ENCODE results near the gene MDP1. TPM values are rescaled to one million over a fixed set of nuclear protein-coding genes. Genes with fewer than 3 reads are reported as not detected.

The MDP1 gene
- total and polyA plus RNA-seq, 2 donors from 2014 or later, result 22.8 to 55.4 TPM

DNA sequence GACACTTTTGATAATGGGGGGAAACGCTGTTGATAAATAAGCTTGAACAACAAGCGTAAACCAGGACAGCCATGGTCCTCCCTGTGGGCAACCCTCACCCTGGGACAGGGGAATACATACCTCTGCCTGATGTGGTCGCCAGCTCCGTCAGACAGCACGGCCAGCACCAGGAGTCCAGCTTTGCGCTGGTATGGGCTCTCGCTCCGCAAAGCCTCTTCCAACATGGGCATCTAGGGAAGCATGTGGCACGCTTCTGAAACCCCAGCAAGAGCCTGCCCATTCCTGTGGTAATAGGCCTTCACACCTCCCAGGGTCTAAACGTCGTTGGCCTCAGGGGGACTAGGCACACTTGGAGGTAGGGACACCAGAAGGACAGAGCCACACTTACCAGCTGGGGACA, 30.1 kb downstream of the MDP1 start:
- no peaks in the 10 kb centered on the region for H3K9me3 ChIP-seq (ENCODE audit: control insufficient read depth in 2 of 3, insufficient read depth in 1 of 3, low read length in 3 of 3)
- no peak for FAIRE-seq

DNA sequence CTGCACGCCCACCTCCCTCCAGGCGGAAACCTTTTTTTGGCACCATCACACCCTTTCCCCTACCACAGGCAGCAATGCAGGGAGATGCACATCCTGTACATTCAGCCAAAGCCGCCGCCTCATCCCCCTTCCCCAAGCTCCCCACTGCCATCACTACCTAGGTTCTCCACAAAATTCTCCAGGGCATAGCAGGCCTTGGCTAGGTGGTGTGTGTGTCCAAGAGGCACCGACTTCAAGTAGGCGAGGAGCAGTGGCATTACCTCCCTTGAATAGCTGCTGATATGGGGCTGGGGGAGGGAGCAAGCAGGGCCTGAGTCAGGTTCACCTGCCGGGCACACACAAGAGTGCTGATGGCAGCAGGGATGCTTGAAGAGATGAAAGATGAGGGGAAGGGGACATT, 30.8 kb downstream of the MDP1 start:
- H3K27me3 ChIP-seq (ENCODE audit: control insufficient read depth, insufficient read depth, low read length), result no peaks in the 10 kb centered on the region
- TF ChIP-seq, protein P1, sequence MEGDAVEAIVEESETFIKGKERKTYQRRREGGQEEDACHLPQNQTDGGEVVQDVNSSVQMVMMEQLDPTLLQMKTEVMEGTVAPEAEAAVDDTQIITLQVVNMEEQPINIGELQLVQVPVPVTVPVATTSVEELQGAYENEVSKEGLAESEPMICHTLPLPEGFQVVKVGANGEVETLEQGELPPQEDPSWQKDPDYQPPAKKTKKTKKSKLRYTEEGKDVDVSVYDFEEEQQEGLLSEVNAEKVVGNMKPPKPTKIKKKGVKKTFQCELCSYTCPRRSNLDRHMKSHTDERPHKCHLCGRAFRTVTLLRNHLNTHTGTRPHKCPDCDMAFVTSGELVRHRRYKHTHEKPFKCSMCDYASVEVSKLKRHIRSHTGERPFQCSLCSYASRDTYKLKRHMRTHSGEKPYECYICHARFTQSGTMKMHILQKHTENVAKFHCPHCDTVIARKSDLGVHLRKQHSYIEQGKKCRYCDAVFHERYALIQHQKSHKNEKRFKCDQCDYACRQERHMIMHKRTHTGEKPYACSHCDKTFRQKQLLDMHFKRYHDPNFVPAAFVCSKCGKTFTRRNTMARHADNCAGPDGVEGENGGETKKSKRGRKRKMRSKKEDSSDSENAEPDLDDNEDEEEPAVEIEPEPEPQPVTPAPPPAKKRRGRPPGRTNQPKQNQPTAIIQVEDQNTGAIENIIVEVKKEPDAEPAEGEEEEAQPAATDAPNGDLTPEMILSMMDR (IDR thresholded peaks at IDR 0.05; ENCODE audit: borderline replicate concordance, extremely low read depth, insufficient read depth), result no peak
- FAIRE-seq, result no peak
- peaks cover 0 to 40% (median 27%) of the 10 kb centered on the region in 3 donors for H3K36me3 ChIP-seq (ENCODE audit: control insufficient read depth in 2 of 3, insufficient read depth in 3 of 3, low read length in 3 of 3)
- no peak overlapping the region for H3K4me3 ChIP-seq (ENCODE audit: low read length in 3 of 3)
- no peak for DNase-seq
- H3K9ac ChIP-seq (ENCODE audit: low read length in 3 of 3), result no peak overlapping the region
- intact Hi-C loops (cut with DNase I), result no loop called here
- H3K9me3 ChIP-seq (ENCODE audit: control insufficient read depth in 2 of 3, insufficient read depth in 1 of 3, low read length in 3 of 3), result no peaks in the 10 kb centered on the region
- H3K4me1 ChIP-seq (ENCODE audit: control insufficient read depth in 2 of 3, insufficient read depth in 2 of 3, low read depth in 1 of 3, low read length in 3 of 3), result peaks cover 0 to 21% (median 19%) of the 10 kb centered on the region in 3 donors
- H3K27ac ChIP-seq (ENCODE audit: low read depth in 2 of 2, low read length in 2 of 2), result no peak overlapping the region

More for the DNA sequence above, 30.1 kb downstream of the MDP1 start:
- no peak overlapping the region for H3K27ac ChIP-seq (ENCODE audit: low read depth in 2 of 2, low read length in 2 of 2)
- intact Hi-C loops (cut with DNase I), result no loop called here
- no peak for DNase-seq
- no peaks in the 10 kb centered on the region for H3K27me3 ChIP-seq (ENCODE audit: control insufficient read depth, insufficient read depth, low read length)
- no peak overlapping the region for H3K4me3 ChIP-seq (ENCODE audit: low read length in 3 of 3)
- TF ChIP-seq, protein P1 (IDR thresholded peaks at IDR 0.05; ENCODE audit: borderline replicate concordance, extremely low read depth, insufficient read depth), result no peak
- peaks cover 0 to 15% (median 14%) of the 10 kb centered on the region in 3 donors for H3K4me1 ChIP-seq (ENCODE audit: control insufficient read depth in 2 of 3, insufficient read depth in 2 of 3, low read depth in 1 of 3, low read length in 3 of 3)
- peaks cover 0 to 40% (median 27%) of the 10 kb centered on the region in 3 donors for H3K36me3 ChIP-seq (ENCODE audit: control insufficient read depth in 2 of 3, insufficient read depth in 3 of 3, low read length in 3 of 3)
- no peak overlapping the region for H3K9ac ChIP-seq (ENCODE audit: low read length in 3 of 3)

DNA sequence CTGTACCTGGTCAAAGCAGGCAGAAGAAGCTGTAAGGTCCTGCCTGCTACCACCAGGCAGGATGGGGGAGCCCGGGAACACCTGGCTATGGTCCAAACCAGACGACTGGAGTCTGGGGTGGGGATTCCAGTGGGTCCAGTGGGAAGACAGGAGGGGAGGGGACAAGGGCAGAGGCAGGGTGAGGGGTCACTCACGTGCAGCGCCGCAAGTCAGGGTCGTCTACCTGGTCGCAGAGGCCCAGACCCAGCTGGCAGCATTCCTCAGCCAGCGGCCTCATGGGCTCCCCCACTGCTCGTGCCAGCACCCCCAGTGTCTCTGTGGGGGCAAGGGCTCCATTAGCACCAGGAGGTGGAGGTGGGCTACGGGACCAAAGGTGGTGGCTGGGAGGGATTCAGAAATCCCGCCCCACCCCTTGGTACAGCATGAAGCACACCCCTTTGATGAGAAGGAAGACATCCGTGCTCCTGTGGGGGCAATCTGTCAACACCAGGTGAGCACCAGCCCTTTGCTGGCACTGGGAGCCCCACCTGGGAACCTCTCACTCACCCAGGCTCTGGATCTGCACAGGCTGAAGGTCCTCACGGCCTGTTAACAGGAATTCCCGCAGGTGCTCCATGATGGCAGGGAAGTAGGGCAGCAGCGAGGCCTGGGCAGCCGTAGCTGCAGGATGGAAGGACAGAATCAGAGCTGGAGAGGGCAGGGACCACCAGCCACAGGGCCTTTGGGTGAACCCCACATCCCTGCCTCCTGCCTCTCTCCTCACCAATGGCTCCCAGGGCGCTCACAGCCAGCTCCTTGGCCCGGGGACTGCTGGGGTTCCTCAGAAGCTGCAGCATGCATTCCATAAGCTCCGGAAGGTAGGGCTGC, 31.5 kb downstream of the MDP1 start:
- Histone ChIP-seq H3K36me3 (ENCODE audit: control insufficient read depth in 2 of 3, insufficient read depth in 3 of 3, low read length in 3 of 3) (peaks cover 0 to 40% (median 27%) of the 10 kb centered on the region in 3 donors), H3K4me3 (ENCODE audit: low read length in 3 of 3) (no peak overlapping the region), H3K27me3 (ENCODE audit: control insufficient read depth, insufficient read depth, low read length) (no peaks in the 10 kb centered on the region), H3K9ac (ENCODE audit: low read length in 3 of 3) (no peak overlapping the region), H3K27ac (ENCODE audit: low read depth in 2 of 2, low read length in 2 of 2) (no peak overlapping the region), H3K4me1 (ENCODE audit: control insufficient read depth in 2 of 3, insufficient read depth in 2 of 3, low read depth in 1 of 3, low read length in 3 of 3) (peaks cover 0 to 23% (median 22%) of the 10 kb centered on the region in 3 donors), H3K9me3 (ENCODE audit: control insufficient read depth in 2 of 3, insufficient read depth in 1 of 3, low read length in 3 of 3) (no peaks in the 10 kb centered on the region)
- intact Hi-C loops (cut with DNase I), result no loop called here
- TF ChIP-seq, protein P1 (IDR thresholded peaks at IDR 0.05; ENCODE audit: borderline replicate concordance, extremely low read depth, insufficient read depth), result no peak
- no peak for DNase-seq
- FAIRE-seq, result no peak
